ENCODE results near the gene MAPT. TPM values are rescaled to one million over a fixed set of nuclear protein-coding genes. Genes with fewer than 3 reads are reported as not detected.
"Not testable (repeated sequence)": the region's sequence is repeated elsewhere in the genome, so short reads cannot be mapped to it uniquely, and the experiment has no call there.

Gene MAPT
- total RNA-seq, 1 donor from 2014 or later = 0.18 TPM

- Mint-ChIP-seq H3K4me1 (peaks cover 2% of the 10 kb centered on the region), H3K27ac (no peak overlapping the region)
- CTCF ChIA-PET = interaction anchor here (0.7 to 7.4 kb wide), 14 partner anchors 9 to 283 kb away, joined by 3 to 67 read pairs (median 4); partner anchors contain the start of gene KANSL1
Observed at GRCh38 chr17:46003907-46004748, 109.8 kb downstream of the MAPT start.

GRCh38 chr17:46006082-46006481 is 111.7 kb downstream of the MAPT start:
- H3K27me3 Mint-ChIP-seq; POLR2A ChIA-PET; H3K36me3 Mint-ChIP-seq (ENCODE audit: low read depth); H3K4me3 Mint-ChIP-seq; DNase-seq; H3K9me3 Mint-ChIP-seq; H3K27ac Mint-ChIP-seq; CTCF ChIA-PET; intact Hi-C loops (cut with micrococcal nuclease); H3K4me1 Mint-ChIP-seq; ATAC-seq (ENCODE audit: low read depth): not testable (repeated sequence)

More at GRCh38 chr17:46003907-46004748, 109.8 kb downstream of the MAPT start:
- H3K9me3 Mint-ChIP-seq = no peaks in the 10 kb centered on the region
- H3K4me3 Mint-ChIP-seq = no peak overlapping the region
- POLR2A ChIA-PET = no interaction called here
- ATAC-seq (ENCODE audit: low read depth) (no peak), DNase-seq (no peak)
- TF ChIP-seq, protein P1, sequence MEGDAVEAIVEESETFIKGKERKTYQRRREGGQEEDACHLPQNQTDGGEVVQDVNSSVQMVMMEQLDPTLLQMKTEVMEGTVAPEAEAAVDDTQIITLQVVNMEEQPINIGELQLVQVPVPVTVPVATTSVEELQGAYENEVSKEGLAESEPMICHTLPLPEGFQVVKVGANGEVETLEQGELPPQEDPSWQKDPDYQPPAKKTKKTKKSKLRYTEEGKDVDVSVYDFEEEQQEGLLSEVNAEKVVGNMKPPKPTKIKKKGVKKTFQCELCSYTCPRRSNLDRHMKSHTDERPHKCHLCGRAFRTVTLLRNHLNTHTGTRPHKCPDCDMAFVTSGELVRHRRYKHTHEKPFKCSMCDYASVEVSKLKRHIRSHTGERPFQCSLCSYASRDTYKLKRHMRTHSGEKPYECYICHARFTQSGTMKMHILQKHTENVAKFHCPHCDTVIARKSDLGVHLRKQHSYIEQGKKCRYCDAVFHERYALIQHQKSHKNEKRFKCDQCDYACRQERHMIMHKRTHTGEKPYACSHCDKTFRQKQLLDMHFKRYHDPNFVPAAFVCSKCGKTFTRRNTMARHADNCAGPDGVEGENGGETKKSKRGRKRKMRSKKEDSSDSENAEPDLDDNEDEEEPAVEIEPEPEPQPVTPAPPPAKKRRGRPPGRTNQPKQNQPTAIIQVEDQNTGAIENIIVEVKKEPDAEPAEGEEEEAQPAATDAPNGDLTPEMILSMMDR (IDR thresholded peaks at IDR 0.05) = no peak
- no peaks in the 10 kb centered on the region for H3K27me3 Mint-ChIP-seq
- H3K36me3 Mint-ChIP-seq (ENCODE audit: low read depth) = no peaks in the 10 kb centered on the region
- intact Hi-C loops (cut with micrococcal nuclease) = loop anchor here (1.0 to 5.0 kb wide), 5 partner anchors 23 to 209 kb away; partner anchors contain the start of gene KANSL1

- ChIA-PET POLR2A (no interaction called here), CTCF (interaction anchor here (1.0 kb wide), 1 partner anchor 8 kb away, joined by 3 read pairs; no protein-coding TSS in a partner anchor)
- no peak for ATAC-seq (ENCODE audit: low read depth)
- no peak for DNase-seq
- peaks cover 2% of the 10 kb centered on the region for H3K4me1 Mint-ChIP-seq
- TF ChIP-seq, protein P1 (IDR thresholded peaks at IDR 0.05) = no peak
- H3K36me3 Mint-ChIP-seq (ENCODE audit: low read depth) = no peaks in the 10 kb centered on the region
- H3K27ac Mint-ChIP-seq = no peak overlapping the region
- H3K9me3 Mint-ChIP-seq = no peaks in the 10 kb centered on the region
- intact Hi-C loops (cut with micrococcal nuclease) = no loop called here
- H3K4me3 Mint-ChIP-seq = no peak overlapping the region
- H3K27me3 Mint-ChIP-seq = no peaks in the 10 kb centered on the region
Observed at GRCh38 chr17:46007461-46007965, 113.2 kb downstream of the MAPT start.

DNA sequence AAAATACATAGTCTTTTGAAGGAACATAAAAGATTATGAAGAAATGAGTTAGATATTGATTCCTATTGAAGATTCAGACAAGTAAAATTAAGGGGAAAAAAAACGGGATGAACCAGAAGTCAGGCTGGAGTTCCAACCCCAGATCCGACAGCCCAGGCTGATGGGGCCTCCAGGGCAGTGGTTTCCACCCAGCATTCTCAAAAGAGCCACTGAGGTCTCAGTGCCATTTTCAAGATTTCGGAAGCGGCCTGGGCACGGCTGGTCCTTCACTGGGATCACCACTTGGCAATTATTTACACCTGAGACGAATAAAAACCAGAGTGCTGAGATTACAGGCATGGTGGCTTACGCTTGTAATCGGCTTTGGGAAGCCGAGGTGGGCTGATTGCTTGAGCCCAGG is 114.2 kb downstream of the MAPT start:
- H3K27me3 Mint-ChIP-seq = no peaks in the 10 kb centered on the region
- ChIA-PET POLR2A (no interaction called here), CTCF (no interaction called here)
- no peaks in the 10 kb centered on the region for H3K4me1 Mint-ChIP-seq
- intact Hi-C loops (cut with micrococcal nuclease) = no loop called here
- H3K36me3 Mint-ChIP-seq (ENCODE audit: low read depth) = no peaks in the 10 kb centered on the region
- DNase-seq = no peak
- no peak overlapping the region for H3K27ac Mint-ChIP-seq
- TF ChIP-seq, protein P1 (IDR thresholded peaks at IDR 0.05) = no peak
- H3K9me3 Mint-ChIP-seq = no peaks in the 10 kb centered on the region
- no peak for ATAC-seq (ENCODE audit: low read depth)
- H3K4me3 Mint-ChIP-seq = no peak overlapping the region

DNA sequence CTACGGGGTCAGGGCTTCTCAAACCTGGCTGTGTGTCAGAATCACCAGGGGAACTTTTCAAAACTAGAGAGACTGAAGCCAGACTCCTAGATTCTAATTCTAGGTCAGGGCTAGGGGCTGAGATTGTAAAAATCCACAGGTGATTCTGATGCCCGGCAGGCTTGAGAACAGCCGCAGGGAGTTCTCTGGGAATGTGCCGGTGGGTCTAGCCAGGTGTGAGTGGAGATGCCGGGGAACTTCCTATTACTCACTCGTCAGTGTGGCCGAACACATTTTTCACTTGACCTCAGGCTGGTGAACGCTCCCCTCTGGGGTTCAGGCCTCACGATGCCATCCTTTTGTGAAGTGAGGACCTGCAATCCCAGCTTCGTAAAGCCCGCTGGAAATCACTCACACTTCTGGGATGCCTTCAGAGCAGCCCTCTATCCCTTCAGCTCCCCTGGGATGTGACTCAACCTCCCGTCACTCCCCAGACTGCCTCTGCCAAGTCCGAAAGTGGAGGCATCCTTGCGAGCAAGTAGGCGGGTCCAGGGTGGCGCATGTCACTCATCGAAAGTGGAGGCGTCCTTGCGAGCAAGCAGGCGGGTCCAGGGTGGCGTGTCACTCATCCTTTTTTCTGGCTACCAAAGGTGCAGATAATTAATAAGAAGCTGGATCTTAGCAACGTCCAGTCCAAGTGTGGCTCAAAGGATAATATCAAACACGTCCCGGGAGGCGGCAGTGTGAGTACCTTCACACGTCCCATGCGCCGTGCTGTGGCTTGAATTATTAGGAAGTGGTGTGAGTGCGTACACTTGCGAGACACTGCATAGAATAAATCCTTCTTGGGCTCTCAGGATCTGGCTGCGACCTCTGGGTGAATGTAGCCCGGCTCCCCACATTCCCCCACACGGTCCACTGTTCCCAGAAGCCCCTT is 115.6 kb downstream of the MAPT start:
- ChIA-PET POLR2A (no interaction called here), CTCF (no interaction called here)
- DNase-seq = no peak
- Mint-ChIP-seq H3K9me3 (no peaks in the 10 kb centered on the region), H3K27ac (no peak overlapping the region), H3K4me1 (no peaks in the 10 kb centered on the region), H3K4me3 (no peak overlapping the region), H3K27me3 (no peaks in the 10 kb centered on the region), H3K36me3 (ENCODE audit: low read depth) (no peaks in the 10 kb centered on the region)
- TF ChIP-seq, protein P1 (IDR thresholded peaks at IDR 0.05) = no peak
- intact Hi-C loops (cut with micrococcal nuclease) = no loop called here
- no peak for ATAC-seq (ENCODE audit: low read depth)

Measured in activated B cell treated with CpG ODN at 0.5 μM for 24 hours (primary cell).